ENCODE results near the gene NAA25.
"Not testable (repeated sequence)": the region's sequence is repeated elsewhere in the genome, so short reads cannot be mapped to it uniquely, and the experiment has no call there.

- TF ChIP-seq EZH2 (IDR thresholded peaks at IDR 0.05; ENCODE audit: borderline replicate concordance, low read depth, low read length, severe bottlenecking); CTCF (IDR thresholded peaks at IDR 0.05; ENCODE audit: borderline replicate concordance, extremely low read depth, low read length, poor library complexity, severe bottlenecking): not testable (repeated sequence)
These were observed 2.4 kb upstream of the NAA25 start for GRCh38 chr12:112110787-112111662.

All from DND-41 (cell line).